Measurements from ENCODE around the gene ASB6.

The ASB6 gene

GRCh38 chr9:129610213-129610472 is 31.8 kb downstream of the ASB6 start:
- H3K4me3 ChIP-seq (ENCODE audit: low read length) = peak overlapping the region; percentile 41
- no peak for TF ChIP-seq CTCF (conservative IDR thresholded peaks at IDR 0.05; ENCODE audit: low read depth, low read length)
- DNase-seq (ENCODE audit: low read depth) = no peak

GRCh38 chr9:129609486-129610212 is 32.3 kb downstream of the ASB6 start:
- TF ChIP-seq CTCF (conservative IDR thresholded peaks at IDR 0.05; ENCODE audit: low read depth, low read length) = no peak
- no peak for DNase-seq (ENCODE audit: low read depth)
- H3K4me3 ChIP-seq (ENCODE audit: low read length) = peak overlapping the region; percentile 28

DNA sequence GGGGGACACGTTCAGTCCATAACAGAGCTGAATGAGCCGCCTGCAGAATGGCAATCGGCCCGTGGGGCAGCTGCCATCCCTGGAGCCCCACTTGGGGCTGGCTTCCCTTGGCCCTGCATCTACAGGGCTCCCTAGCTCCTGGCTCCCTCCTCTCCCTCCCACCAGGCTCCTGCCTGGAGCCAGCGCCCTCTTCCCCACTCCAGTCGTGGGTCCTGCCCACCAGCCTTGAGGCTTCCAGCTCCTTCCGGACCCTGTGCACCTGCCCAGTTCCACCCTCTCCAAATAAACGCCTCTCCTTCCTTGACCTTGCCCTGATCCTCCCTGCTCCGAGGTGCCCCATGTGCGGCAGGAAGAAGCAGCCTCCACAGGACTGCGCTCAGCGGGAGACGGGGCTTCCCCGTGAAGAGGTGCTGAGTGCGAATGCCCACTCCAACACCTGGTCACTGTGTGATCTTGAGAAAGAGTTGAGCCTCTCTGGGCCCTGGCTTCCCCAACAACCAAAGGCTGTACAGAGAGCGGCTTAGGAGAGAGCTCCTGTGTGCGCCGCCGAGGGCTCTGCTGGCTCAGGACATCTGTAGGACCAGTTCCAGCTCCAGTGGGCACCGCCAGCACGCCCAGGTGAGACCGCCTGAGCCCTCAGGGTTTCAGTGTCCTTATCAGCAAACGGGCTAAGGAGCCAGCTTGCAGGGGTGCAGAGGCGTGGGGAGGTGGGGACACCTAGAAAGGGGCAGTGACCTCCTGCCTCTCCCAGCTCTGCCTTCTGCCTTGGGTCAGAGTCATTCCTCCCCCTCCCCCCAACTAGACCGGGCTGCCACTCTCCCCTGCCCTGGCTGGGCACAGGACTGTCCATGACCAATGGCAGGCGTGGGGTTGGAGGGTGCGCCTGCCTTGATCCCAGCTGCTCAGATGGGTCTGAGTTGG is 33.1 kb downstream of the ASB6 start:
- no peak for TF ChIP-seq CTCF (conservative IDR thresholded peaks at IDR 0.05; ENCODE audit: low read depth, low read length)
- DNase-seq (ENCODE audit: low read depth) = no peak
- H3K4me3 ChIP-seq (ENCODE audit: low read length) = no peak overlapping the region

DNA sequence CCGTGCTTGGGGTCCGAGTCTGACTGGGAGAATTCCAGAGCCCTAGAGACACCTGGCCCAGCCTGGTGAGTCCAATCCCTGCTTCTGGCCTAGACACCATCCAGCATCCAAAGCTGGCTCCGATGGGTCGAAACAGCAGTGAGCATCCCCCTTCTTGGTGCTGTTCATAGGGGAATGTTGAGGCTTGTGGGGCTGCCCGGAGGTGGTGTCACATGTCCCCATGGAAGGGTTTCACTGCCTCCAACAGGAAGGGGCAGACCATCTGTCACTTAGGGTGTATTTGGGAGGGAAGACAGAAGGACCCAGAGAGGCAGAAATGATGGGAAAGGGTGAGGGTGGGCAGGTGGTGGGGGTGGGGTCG is 34.9 kb downstream of the ASB6 start:
- H3K4me3 ChIP-seq (ENCODE audit: low read length) = no peak overlapping the region
- DNase-seq (ENCODE audit: low read depth) = no peak
- TF ChIP-seq CTCF (conservative IDR thresholded peaks at IDR 0.05; ENCODE audit: low read depth, low read length) = no peak

DNA sequence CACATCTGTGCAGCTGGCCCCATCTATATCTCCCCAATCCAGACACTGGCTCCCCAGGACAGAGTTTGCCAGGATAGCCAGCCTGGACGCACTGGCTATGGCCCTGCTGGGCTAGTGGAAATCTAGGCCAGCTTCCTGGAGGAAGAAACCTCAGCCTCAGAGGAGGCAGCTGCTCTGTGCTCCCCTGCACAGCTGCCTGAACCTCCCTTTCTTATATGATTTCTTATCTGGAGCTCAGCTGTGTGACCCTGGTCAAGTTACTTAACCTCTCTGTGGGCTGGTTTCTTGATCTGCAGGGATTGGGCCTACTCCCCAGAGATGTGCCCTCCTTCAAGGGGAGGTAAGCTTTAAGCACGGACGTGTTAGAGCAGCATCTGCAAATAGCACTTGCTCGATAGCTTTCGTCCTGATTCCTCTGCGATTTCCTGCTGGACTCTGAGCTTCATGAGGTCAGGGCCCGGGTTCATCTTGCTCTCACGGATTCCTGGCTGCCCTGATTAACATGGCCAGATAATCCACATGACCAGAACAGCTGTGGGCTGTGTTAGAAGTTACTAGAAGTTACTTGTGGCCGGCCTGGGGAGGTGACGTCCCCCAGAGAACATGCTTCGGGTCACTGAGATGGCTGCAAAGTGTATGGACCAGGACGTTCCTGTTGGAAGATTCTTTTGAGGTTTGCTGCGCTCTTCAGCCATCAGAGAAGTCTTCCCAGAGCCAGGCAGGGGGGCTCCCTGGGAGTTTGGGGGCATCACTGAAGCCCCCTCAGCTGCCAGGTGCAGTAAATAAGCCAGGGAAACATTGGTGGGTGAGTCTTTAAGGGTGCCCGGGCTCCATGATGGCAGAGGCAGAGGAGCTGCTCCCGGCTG is 35.6 kb downstream of the ASB6 start:
- no peak for TF ChIP-seq CTCF (conservative IDR thresholded peaks at IDR 0.05; ENCODE audit: low read depth, low read length)
- DNase-seq (ENCODE audit: low read depth) = no peak
- no peak overlapping the region for H3K4me3 ChIP-seq (ENCODE audit: low read length)

DNA sequence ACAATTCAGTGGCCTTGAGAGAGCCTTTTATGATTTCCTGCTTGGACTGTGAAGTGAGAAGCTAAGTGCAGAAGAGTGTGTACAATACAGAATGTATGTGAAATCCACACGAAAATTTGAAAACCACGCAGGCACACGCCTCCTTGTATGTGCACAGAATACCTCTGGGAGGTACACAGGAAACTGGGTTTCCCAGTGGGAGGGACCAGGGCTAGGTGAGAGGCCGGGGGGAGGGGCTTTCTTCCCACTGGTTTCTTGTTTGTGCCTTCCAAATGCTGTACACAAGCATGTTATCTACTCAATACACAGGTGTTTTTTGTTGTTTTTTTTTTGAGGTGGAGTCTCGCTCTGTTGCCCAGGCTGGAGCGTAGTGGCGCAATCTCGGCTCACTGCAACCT is 37.2 kb downstream of the ASB6 start:
- no peak for DNase-seq (ENCODE audit: low read depth)
- TF ChIP-seq CTCF (conservative IDR thresholded peaks at IDR 0.05; ENCODE audit: low read depth, low read length) = no peak
- no peak overlapping the region for H3K4me3 ChIP-seq (ENCODE audit: low read length)

All from retinal pigment epithelial cell (primary cell).